HG03520 (cell line): ENCODE data around the gene FAM193A.
"Not testable (repeated sequence)": the region's sequence is repeated elsewhere in the genome, so short reads cannot be mapped to it uniquely, and the experiment has no call there.

Experiments used
- ATAC-seq: cut with Tn5 transposase; IDR thresholded peaks from one replicate; pipeline ENCODE4 v1.9.1; 2021; ENCODE audit warnings: mild to moderate bottlenecking, moderate library complexity; ENCODE audit not compliant: unreplicated experiment

FAM193A gene

GRCh38 chr4:2767046-2767704 is 230.7 kb downstream of the FAM193A start:
- ATAC-seq: no peak

GRCh38 chr4:2767705-2768074 is 231.2 kb downstream of the FAM193A start:
- ATAC-seq: no peak

- ATAC-seq: no peak
Measured at GRCh38 chr4:2768124-2768523, 231.7 kb downstream of the FAM193A start.

GRCh38 chr4:2768921-2769336 is 232.5 kb downstream of the FAM193A start:
- no peak for ATAC-seq

- ATAC-seq: no peak
Measured at GRCh38 chr4:2771264-2771663, 234.8 kb downstream of the FAM193A start.

- not testable (repeated sequence) for ATAC-seq
Measured at GRCh38 chr4:2780643-2781042, 244.2 kb downstream of the FAM193A start.

GRCh38 chr4:2781911-2782310 is 245.5 kb downstream of the FAM193A start:
- ATAC-seq: no peak
